Stimulated activated CD8-positive, alpha-beta memory T cell treated with anti-CD3 and anti-CD28 coated beads, Interleukin-2, amount 100 ng/mL, for 1 hour (primary cell): ENCODE measurements around the gene NUDT2.

Experiments used
- DNase-seq, 2 donors: peaks; one replicate each; pipeline ENCODE4 v3.0.0-alpha.2; 2020; ENCODE audit warnings: low read depth in 2 of 2

Gene NUDT2

GRCh38 chr9:34370970-34371880 lies 41.9 kb downstream of the NUDT2 start:
- DNase-seq, result no peak

GRCh38 chr9:34371886-34372466 lies 42.6 kb downstream of the NUDT2 start:
- DNase-seq, result no peak

DNA sequence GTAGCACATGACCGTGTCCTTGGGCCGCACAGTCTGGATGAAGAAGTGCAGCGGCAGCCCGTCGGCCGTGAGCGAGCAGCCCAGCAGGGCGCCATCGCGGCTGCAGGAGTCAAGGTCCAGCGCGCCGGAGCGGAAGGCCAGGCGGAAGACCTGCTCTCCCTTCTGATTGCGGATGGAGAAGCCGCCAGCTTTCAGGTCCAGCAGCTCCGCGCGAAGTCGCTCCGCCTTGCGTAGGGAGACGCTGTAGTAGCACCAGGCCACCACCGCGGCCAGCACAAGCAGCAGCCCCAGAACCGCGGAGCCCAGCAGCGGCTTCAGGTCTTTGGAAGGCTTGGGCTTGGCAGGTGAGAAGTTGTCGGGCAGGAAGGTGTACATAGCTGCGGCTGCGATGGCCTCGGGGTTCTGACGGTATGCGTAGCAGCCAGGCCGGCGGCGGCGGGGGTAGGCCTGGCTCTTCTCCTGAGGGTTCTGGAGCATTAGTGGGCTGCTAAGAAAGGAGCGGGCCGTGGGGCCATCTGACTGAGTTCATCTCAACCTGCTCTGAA lies 43.2 kb downstream of the NUDT2 start:
- DNase-seq, result no peak

GRCh38 chr9:34373749-34374148 lies 44.4 kb downstream of the NUDT2 start:
- no peak for DNase-seq

GRCh38 chr9:34374339-34374738 lies 45.0 kb downstream of the NUDT2 start:
- DNase-seq, result no peak

DNA sequence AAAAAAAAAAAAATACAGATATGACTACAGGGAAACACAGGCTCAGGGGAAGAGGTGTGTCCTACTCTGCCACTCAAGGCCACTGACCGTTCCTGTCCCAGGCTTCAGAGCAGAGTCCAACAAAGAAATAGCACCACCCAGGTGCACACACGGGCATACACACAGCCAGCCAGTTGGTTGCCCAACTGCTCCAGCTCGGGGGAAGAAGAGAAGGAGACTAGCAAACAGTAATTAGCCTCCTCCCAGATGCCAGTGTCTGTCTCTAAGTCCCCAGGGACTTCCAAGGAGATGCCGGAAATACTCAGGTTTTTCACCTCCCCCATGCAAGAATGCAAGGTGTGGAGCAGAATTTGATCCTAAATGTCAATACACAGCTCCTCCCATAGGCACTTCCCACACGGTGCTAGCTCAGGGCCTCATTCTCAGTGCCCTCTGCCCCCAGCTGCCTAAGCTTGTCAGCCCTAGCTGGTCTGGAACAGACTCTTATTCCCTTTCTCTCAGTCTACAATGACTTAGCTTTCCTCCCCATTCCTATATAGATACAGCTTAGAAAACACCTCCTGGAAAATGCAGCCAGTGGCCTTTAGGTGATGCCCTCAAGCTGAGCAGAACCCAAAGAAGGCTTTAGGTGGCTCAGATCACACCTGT lies 45.7 kb downstream of the NUDT2 start:
- no peak for DNase-seq

- no peak for DNase-seq
Measured at GRCh38 chr9:34375901-34376595, 46.7 kb downstream of the NUDT2 start.

DNA sequence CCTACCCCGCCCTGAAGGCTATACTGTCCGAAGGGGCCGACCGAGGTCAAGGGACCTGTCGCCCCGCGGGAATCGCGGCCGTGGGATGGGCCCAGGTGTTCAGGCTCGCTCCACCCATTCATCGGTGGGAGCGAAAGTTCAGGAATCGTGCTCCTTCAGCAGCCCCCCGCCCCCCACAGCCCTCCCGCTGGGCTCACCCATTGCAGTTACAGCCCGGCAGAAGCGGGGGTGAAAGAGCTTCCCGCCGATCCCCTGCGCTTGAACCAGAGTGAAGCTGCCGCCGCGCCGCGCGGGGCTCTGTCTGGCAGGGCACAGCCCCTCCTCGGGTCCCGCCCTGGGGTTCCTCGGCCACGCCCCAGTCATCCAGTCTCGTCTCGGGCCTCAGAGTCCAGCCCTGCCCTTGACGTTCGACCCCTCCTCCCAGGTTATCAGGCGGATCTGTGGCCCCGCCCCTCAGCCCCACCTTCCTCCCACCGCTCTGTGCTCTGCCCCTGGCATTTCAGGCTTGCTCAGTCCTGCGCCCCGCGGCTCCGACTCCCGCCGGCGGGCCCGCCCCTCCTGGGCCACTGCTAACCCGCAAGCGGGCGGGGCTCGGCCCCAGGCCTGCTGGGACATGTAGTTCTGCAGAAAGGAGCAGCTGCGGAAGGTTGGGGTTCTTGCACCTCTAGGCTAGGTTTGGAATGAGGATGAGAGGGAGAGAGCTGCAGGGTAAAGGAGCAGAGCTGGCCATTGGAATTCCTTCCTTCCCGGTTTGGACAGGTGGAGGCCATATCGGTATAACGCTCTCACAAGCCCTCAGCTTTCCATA lies 47.4 kb downstream of the NUDT2 start, which contains the start of gene MYORG:
Gene MYORG (minus strand): TSS at position 303 of the 808 bp plus-strand sequence. CDS start 3,955 bp downstream, outside the sequence.
- peak; percentile 88 to 93 for DNase-seq

GRCh38 chr9:34377404-34377746 lies 48.0 kb downstream of the NUDT2 start:
- no peak for DNase-seq

GRCh38 chr9:34378376-34379060 lies 49.1 kb downstream of the NUDT2 start:
- DNase-seq, result no peak

GRCh38 chr9:34379334-34380033 lies 50.1 kb downstream of the NUDT2 start:
- peak; percentile 67 to 74 for DNase-seq

DNA sequence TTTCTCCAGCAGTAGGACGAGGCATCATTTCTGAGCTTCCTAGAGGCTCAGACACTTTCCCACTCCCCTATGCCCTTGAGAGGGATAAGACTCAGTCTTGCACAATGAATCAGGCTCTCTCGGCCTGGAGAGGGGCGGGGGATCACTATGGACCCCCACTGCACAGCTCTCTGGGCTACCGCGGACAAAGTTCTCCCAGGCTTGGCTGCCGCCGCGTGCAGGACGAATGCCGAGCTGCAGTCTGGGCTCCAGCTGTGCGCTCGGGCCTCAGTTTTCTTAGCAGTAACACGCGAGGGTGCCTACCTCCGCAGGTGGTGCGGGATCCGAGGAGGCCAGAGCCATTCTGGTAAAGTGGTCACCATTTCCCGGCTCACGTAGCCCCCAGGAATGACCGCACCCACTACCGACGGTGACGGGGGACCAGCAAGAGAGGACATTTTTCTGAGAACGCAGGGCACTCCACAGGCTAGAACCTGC lies 50.7 kb downstream of the NUDT2 start:
- DNase-seq, result no peak

DNA sequence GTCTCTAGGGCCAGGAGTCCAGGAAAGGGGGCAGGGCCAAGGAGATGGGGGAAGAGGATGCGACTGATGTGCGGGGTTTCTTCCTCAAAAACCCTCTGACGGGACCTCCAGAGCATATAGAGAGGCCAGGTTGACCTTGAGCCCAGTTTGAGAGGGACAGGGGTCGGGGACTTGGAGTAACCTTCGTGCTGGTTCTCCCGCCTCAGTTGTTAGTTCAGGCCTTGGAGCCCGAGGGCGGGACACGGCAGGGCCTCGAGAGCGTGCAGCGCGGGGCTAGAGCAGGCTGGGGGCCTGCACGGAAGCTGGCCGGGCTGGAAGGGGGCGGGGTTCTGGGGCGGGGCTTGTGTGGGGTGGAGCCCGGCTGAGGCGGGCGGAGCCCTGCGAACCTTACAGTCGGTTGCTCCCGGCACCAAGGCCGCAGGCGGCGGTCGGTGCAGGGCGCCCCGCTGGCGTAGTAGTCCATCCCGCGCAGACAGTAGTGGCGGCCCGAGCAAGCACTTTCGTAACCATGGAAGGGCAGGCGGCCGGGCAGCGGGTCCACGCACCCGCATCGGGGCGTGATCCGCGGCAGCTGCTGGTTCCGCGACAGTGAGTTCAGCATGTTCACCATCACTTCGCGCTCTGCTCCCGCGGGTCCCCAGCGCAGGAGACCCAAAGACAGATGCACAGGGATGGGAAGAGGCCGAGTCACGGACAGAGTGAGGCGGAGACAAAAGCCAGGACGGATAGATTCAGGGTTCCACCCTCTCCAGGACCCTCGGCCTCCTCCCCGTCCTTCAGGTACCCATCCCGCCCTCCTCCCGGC lies 51.3 kb downstream of the NUDT2 start:
- peak; percentile 60 to 63 for DNase-seq

DNA sequence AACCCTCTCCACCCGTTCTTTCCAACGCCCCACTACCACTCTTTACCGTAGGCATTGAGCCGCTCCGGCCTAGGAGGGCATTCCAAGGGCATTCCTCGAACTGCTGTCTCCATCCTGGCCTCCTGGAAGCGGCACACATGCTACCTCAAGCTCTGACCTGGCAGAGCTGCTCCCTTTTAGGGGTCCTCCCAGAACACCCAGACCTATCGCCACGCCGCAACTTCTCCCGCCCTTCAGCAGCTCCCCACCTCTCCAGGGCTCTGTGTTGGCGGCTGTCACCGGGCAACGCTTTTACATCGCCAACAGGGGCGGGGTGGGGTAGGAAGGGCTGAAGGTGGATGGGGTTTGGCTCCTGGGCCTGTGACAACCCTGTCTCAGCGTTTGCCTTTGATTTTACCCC lies 52.0 kb downstream of the NUDT2 start:
- DNase-seq, result no peak

- DNase-seq, result no peak
Measured at GRCh38 chr9:34382054-34382453, 52.7 kb downstream of the NUDT2 start.

- DNase-seq, result no peak
Measured at GRCh38 chr9:34382879-34383278, 53.5 kb downstream of the NUDT2 start.

GRCh38 chr9:34383904-34384303 lies 54.5 kb downstream of the NUDT2 start:
- DNase-seq, result no peak

GRCh38 chr9:34384368-34385165 lies 55.2 kb downstream of the NUDT2 start:
- DNase-seq, result no peak
